Prostate gland (tissue), 2 donors: ENCODE measurements around the gene PKP3. TPM values are rescaled to one million over a fixed set of nuclear protein-coding genes. Genes with fewer than 3 reads are reported as not detected.
A peak's percentile ranks its signal among the peaks of the same experiment; 100 is the strongest.

Source experiments
- DNase-seq: peaks from one replicate; pipeline ENCODE4 v3.0.0-alpha.2; 2019; ENCODE audit warnings: low spot score
- H3K27ac ChIP-seq, 2 donors: fragments of 200-600 bp; sonication (generic); 2 replicates each; pipeline ENCODE4 v1.5.1; 2017 to 2019
- H3K27me3 ChIP-seq: fragments of 200-600 bp; sonication (generic); replicated peaks from 2 replicates; pipeline ENCODE4 v1.5.1; 2019; ENCODE audit not compliant: insufficient read depth
- H3K36me3 ChIP-seq, 2 donors: fragments of 200-600 bp; sonication (generic); 1 replicate in 1 of 2; 2 replicates in 1 of 2; pipeline versions ENCODE4 v1.5.1 to v1.8.1; 2017 to 2019
- H3K4me1 ChIP-seq: fragments of 200-600 bp; sonication (generic); replicated peaks from 2 replicates; pipeline ENCODE4 v1.5.1; 2019
- H3K4me3 ChIP-seq, 2 donors: fragments of 200-600 bp; sonication (generic); 2 replicates each; pipeline ENCODE4 v1.5.1; 2017 to 2019
- H3K9me3 ChIP-seq: fragments of 200-600 bp; sonication (generic); 2 replicates; pipeline ENCODE4 v1.5.1; 2017
- POLR2A ChIP-seq: fragments of 450-650 bp; IDR thresholded peaks from one replicate; pipeline ENCODE4 v1.6.1; 2016; ENCODE audit warnings: antibody characterized with exemption, mild to moderate bottlenecking
- POLR2AphosphoS5 ChIP-seq: sonication (generic); formaldehyde crosslinking; IDR thresholded peaks from one replicate; pipeline ENCODE4 v1.6.1; 2017; ENCODE audit warnings: antibody characterized with exemption
- WGBS: methylation state at CpG from one replicate; pipeline ENCODE4 v1.1.5; 2018; 5-methylcytosine and 5-hydroxymethylcytosine counted together
- intact Hi-C: fragments of 100-400 bp; cut with DNase I; formaldehyde crosslinking; loops from one replicate; pipeline ENCODE4 v1.14.2; 2022
- total RNA-seq, 2 donors: library from RNA; depleted of rRNA; stranded (reverse); fragments of >200 nt; gene quantifications; one replicate each; pipeline ENCODE4 v1.1.0, GENCODE V29; 2016
- TF ChIP-seq, protein P1 (sequence below), 4 experiments: fragments of 200-600 bp in 2 of 4; fragments of 450-650 bp in 2 of 4; sonication (generic) in 2 of 4; IDR thresholded peaks; 1 replicate in 3 of 4; 2 replicates in 1 of 4; pipeline ENCODE4 v1.5.1; 2016 to 2019; ENCODE audit warnings: antibody characterized with exemption in 4 of 4, mild to moderate bottlenecking in 2 of 4, moderate library complexity in 2 of 4

The PKP3 gene
- total RNA-seq, 2 donors from 2014 or later, result 58.6 to 88.4 TPM

DNA sequence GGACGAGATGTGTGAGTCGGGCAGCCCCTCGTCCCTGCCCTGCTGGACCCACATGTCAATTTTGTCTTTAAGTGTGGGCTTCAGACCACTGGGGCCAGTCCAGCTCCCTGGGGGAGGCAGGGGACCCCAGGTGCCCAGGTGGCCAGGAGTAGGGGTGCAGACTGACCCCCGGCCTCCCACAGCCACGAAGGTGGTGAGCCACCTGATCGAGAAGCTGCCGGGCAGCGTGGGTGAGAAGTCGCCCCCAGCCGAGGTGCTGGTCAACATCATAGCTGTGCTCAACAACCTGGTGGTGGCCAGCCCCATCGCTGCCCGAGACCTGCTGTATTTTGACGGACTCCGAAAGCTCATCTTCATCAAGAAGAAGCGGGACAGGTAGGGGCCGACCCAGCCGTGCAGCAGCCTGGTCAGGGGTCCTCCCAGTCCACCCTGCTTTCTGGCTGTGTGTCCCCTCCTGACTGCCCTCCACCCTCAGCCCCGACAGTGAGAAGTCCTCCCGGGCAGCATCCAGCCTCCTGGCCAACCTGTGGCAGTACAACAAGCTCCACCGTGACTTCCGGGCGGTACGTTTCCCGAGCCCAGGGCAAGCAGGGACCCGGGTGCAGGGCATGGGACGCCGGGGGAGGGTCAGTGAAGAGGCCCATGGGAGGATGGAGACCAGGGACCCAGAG, 9.9 kb downstream of the PKP3 start:
- intact Hi-C loops, result no loop called here
- TF ChIP-seq POLR2AphosphoS5 (no peak), POLR2A (no peak)
- TF ChIP-seq, protein P1, sequence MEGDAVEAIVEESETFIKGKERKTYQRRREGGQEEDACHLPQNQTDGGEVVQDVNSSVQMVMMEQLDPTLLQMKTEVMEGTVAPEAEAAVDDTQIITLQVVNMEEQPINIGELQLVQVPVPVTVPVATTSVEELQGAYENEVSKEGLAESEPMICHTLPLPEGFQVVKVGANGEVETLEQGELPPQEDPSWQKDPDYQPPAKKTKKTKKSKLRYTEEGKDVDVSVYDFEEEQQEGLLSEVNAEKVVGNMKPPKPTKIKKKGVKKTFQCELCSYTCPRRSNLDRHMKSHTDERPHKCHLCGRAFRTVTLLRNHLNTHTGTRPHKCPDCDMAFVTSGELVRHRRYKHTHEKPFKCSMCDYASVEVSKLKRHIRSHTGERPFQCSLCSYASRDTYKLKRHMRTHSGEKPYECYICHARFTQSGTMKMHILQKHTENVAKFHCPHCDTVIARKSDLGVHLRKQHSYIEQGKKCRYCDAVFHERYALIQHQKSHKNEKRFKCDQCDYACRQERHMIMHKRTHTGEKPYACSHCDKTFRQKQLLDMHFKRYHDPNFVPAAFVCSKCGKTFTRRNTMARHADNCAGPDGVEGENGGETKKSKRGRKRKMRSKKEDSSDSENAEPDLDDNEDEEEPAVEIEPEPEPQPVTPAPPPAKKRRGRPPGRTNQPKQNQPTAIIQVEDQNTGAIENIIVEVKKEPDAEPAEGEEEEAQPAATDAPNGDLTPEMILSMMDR (IDR thresholded peaks at IDR 0.05), result no peak
- H3K27me3 ChIP-seq, result no peaks in the 10 kb centered on the region
- no peak overlapping the region for H3K4me3 ChIP-seq
- peaks cover 9% of the 10 kb centered on the region for H3K4me1 ChIP-seq
- no peak for DNase-seq
- WGBS, result 90% methylated on average over 20 of the region's 27 CpGs
- no peaks in the 10 kb centered on the region for H3K36me3 ChIP-seq
- no peak overlapping the region for H3K27ac ChIP-seq
- H3K9me3 ChIP-seq, result no peaks in the 10 kb centered on the region

DNA sequence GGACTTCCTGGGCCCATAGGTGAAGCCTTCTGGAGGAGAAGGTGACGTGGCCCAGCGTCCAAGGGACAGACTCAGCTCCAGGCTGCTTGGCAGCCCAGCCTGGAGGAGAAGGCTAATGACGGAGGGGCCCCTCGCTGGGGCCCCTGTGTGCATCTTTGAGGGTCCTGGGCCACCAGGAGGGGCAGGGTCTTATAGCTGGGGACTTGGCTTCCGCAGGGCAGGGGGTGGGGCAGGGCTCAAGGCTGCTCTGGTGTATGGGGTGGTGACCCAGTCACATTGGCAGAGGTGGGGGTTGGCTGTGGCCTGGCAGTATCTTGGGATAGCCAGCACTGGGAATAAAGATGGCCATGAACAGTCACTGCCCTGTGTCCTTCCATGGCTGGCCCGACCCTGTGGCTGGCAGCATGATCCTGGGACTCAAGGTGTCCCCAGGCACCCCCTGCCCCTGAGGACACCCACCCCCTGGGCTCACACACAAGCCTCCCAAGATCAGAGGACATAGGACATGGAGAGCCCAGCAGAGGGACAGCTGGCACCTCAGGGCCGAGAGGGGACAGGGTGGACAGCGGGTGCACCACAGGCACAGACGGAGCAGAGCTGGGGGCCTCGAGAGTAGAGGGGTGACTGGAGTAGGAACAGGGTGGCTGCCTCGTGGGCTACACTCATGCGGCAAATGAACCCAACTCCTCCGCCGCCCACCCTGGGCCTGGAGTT, 10.7 kb downstream of the PKP3 start:
- H3K4me3 ChIP-seq, result no peak overlapping the region
- no peaks in the 10 kb centered on the region for H3K36me3 ChIP-seq
- no peaks in the 10 kb centered on the region for H3K27me3 ChIP-seq
- WGBS, result 94% methylated on average over 14 of the region's 14 CpGs
- intact Hi-C loops, result loop anchor here (5.0 kb wide), 2 partner anchors 43 to 103 kb away; partner anchors contain the start of gene RNH1
- H3K27ac ChIP-seq, result no peak overlapping the region
- DNase-seq, result no peak
- H3K9me3 ChIP-seq, result no peaks in the 10 kb centered on the region
- peaks cover 9% of the 10 kb centered on the region for H3K4me1 ChIP-seq
- no peak for TF ChIP-seq POLR2AphosphoS5
- no peak for TF ChIP-seq POLR2A
- TF ChIP-seq, protein P1 (IDR thresholded peaks at IDR 0.05), result no peak

DNA sequence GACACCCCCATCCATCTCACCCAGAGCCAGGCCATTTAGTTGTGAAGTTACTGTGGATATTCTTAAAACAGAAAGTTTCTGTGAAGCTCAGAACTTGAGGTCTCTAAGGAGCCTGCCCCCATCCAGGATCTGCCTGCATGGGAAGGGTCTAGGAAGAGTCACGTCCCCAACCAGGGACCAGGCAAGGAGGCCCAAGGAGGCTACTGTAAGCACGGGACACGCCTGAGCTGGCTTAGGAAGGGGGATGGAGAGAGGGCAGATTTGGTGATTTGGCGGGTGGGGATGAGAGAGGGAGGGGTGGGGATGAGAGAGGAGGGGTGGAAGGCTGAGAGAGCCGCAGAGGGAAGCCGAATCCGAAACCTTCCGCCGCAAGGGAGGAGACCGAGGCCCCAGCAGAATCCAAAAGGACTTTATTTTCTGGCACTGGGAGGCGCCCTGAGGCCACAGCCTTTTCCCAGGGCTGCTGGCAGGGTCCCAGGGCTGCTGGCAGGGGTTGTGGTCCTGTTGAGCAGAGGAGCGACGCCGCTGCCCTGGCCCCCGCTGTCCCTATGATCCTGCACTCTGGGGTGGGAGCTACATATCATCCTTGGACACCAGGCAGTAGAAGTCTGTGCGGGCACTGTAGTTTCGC, 11.4 kb downstream of the PKP3 start:
- WGBS, result 63% methylated on average over 17 of the region's 17 CpGs
- no peak for TF ChIP-seq POLR2AphosphoS5
- TF ChIP-seq POLR2A, result no peak
- TF ChIP-seq, protein P1 (IDR thresholded peaks at IDR 0.05), result no peak
- intact Hi-C loops, result loop anchor here (5.0 kb wide), 2 partner anchors 42 to 102 kb away; partner anchors contain the start of gene RNH1
- DNase-seq, result no peak
- Histone ChIP-seq H3K4me3 (no peak overlapping the region), H3K4me1 (peaks cover 9% of the 10 kb centered on the region), H3K36me3 (no peaks in the 10 kb centered on the region), H3K27ac (no peak overlapping the region), H3K27me3 (no peaks in the 10 kb centered on the region), H3K9me3 (no peaks in the 10 kb centered on the region)

DNA sequence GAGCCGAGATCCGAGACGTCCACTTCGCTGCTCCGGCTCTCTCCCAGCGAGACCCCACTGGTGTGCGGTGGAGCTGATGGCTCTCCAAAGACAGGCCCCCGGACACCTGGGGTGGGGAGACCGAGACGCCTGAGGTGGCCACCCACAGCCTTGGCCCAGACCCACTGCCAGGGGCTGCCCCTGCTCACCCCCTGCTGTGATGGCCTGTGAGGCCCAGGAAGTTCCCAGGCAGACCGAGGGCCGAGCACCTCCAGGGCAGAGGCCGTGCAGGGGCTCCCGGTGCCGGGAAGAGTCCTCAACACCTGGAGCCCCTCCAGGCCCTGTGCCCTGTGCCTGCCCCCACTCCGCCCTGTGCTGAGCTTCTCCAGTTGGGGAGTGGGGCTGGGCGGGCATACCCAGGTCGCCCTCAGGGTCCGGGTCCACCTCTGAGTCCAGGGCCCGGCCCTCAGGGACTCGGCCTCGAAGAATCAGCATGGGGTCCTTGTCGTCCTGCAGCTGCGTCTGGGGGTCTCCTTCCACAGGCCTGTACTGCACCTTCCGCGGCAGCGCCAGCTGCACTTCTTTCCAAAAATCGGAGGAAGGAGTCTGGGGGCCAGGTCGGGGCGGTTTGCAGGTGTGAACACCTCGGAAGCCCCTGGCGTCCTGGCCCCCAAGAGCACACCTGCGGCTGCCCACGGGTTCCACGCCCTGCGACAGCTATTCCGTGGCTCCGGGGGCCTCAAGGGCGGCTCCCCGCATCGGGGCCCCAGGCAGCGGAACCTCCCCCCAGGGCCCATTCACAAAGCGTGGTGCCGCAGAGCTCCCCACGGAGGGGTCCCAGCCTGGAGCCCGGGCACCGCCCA, 12.2 kb downstream of the PKP3 start:
- Histone ChIP-seq H3K27ac (peak overlapping the region; percentile 53 to 73), H3K36me3 (no peaks in the 10 kb centered on the region), H3K4me3 (peak overlapping the region; percentile 35 to 53), H3K9me3 (no peaks in the 10 kb centered on the region), H3K27me3 (no peaks in the 10 kb centered on the region), H3K4me1 (peaks cover 9% of the 10 kb centered on the region)
- WGBS, result 66% methylated on average over 47 of the region's 47 CpGs
- intact Hi-C loops, result loop anchor here (5.0 kb wide), 2 partner anchors 41 to 101 kb away; partner anchors contain the start of gene RNH1
- DNase-seq, result no peak
- TF ChIP-seq, protein P1 (IDR thresholded peaks at IDR 0.05), result no peak
- TF ChIP-seq POLR2A (no peak), POLR2AphosphoS5 (no peak)
